ENCODE data around the gene RPS15.
"Not testable (repeated sequence)": the region's sequence is repeated elsewhere in the genome, so short reads cannot be mapped to it uniquely, and the experiment has no call there.

DNA sequence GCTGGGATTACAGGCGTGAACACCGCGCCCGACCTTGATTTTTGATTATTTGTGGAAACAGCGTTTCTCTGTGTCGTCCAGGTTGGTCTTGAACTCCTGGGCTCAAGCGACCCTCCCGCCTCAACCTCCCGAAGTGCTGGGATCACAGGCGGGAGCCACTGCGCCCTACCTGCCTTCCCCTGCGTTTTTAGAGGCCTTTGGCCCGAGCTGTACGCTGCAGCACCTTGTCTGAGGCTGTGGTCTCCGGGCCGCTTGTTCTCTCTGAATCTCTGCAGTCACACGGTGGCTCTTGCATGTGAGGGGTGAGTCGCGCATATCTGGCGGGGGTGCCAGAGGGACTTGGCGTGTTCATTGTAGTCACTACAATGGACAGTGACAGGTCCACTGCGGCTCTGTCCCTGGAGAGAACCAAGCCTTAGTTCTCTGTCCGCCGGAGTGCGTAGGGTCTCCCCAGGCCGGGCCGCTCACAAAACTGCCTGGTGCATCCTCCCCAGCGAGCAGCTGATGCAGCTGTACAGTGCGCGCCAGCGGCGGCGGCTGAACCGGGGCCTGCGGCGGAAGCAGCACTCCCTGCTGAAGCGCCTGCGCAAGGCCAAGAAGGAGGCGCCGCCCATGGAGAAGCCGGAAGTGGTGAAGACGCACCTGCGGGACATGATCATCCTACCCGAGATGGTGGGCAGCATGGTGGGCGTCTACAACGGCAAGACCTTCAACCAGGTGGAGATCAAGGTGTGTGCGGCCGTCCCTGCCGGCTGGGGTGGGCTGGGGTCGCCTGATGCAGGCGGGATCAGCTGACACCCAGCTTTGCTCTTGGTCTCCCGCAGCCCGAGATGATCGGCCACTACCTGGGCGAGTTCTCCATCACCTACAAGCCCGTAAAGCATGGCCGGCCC, 1.6 kb downstream of the RPS15 start:
- not testable (repeated sequence) for TF ChIP-seq POLR2AphosphoS5 (IDR thresholded peaks at IDR 0.05; ENCODE audit: insufficient read depth, low read depth, low read length); POLR2A (IDR thresholded peaks at IDR 0.05; ENCODE audit: low read depth, low read length); FOS (IDR thresholded peaks at IDR 0.05; ENCODE audit: borderline replicate concordance, insufficient read depth, low read length)
- TF ChIP-seq, protein P1, sequence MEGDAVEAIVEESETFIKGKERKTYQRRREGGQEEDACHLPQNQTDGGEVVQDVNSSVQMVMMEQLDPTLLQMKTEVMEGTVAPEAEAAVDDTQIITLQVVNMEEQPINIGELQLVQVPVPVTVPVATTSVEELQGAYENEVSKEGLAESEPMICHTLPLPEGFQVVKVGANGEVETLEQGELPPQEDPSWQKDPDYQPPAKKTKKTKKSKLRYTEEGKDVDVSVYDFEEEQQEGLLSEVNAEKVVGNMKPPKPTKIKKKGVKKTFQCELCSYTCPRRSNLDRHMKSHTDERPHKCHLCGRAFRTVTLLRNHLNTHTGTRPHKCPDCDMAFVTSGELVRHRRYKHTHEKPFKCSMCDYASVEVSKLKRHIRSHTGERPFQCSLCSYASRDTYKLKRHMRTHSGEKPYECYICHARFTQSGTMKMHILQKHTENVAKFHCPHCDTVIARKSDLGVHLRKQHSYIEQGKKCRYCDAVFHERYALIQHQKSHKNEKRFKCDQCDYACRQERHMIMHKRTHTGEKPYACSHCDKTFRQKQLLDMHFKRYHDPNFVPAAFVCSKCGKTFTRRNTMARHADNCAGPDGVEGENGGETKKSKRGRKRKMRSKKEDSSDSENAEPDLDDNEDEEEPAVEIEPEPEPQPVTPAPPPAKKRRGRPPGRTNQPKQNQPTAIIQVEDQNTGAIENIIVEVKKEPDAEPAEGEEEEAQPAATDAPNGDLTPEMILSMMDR (IDR thresholded peaks at IDR 0.05; ENCODE audit: extremely low read depth in 1 of 2, insufficient read depth in 1 of 2, low read depth in 1 of 2, low read length in 2 of 2): not testable (repeated sequence)
- TF ChIP-seq, protein P2, sequence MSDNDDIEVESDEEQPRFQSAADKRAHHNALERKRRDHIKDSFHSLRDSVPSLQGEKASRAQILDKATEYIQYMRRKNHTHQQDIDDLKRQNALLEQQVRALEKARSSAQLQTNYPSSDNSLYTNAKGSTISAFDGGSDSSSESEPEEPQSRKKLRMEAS (IDR thresholded peaks at IDR 0.05; ENCODE audit: insufficient read depth, insufficient read length): not testable (repeated sequence)
